Neural cell (in vitro differentiated cells): ENCODE results near the gene BAIAP2L1. TPM values are rescaled to one million over a fixed set of nuclear protein-coding genes. Genes with fewer than 3 reads are reported as not detected.

Experiments
- H2AFZ ChIP-seq: fragments of 200-600, 300-800 bp; sonication (generic), shearing (Covaris generic); 2 replicates; pipeline ENCODE4 v1.6.0; 2014; ENCODE audit warnings: low read depth, mild to moderate bottlenecking, antibody characterized with exemption, low read length, moderate library complexity
- H3F3A ChIP-seq: fragments of 200-600 bp; shearing (Covaris generic); 2 replicates; pipeline ENCODE4 v1.6.1; 2016; ENCODE audit warnings: mild to moderate bottlenecking, moderate library complexity, mixed read lengths, antibody characterized with exemption, low read length; ENCODE audit not compliant: insufficient read depth, poor library complexity, severe bottlenecking
- H3K27ac ChIP-seq: fragments of 200-600, 300-800 bp; sonication (generic), shearing (Covaris generic); 2 replicates; pipeline ENCODE4 v1.5.1; 2014; ENCODE audit warnings: mild to moderate bottlenecking, low read length, moderate library complexity
- H3K27me3 ChIP-seq: fragments of 300-800, 200-600 bp; sonication (generic), shearing (Covaris generic); 2 replicates; pipeline ENCODE4 v1.6.0; 2014; ENCODE audit warnings: mild to moderate bottlenecking, low read depth, low read length, moderate library complexity; ENCODE audit not compliant: insufficient read depth
- H3K36me3 ChIP-seq: fragments of 300-800, 200-600 bp; sonication (generic), shearing (Covaris generic); 2 replicates; pipeline ENCODE4 v1.5.1; 2014; ENCODE audit warnings: mild to moderate bottlenecking, antibody characterized with exemption, low read length, moderate library complexity; ENCODE audit not compliant: insufficient read depth
- H3K4me2 ChIP-seq: fragments of 300-800, 200-600 bp; sonication (generic), shearing (Covaris generic); 2 replicates; pipeline ENCODE4 v1.6.0; 2014; ENCODE audit warnings: mild to moderate bottlenecking, low read length
- H3K4me3 ChIP-seq: fragments of 300-800, 200-600 bp; sonication (generic), shearing (Covaris generic); 2 replicates; pipeline ENCODE4 v1.5.1; 2014; ENCODE audit warnings: mild to moderate bottlenecking, low read length, moderate library complexity
- H3K79me2 ChIP-seq: fragments of 200-600 bp; shearing (Covaris generic); replicated peaks from 2 replicates; pipeline ENCODE4 v1.6.0; 2014; ENCODE audit warnings: mild to moderate bottlenecking, low read length, moderate library complexity; ENCODE audit not compliant: insufficient read depth
- H3K9ac ChIP-seq: fragments of 300-800, 200-600 bp; sonication (generic), shearing (Covaris generic); 2 replicates; pipeline ENCODE4 v1.6.1; 2016; ENCODE audit warnings: mild to moderate bottlenecking, low read length, mixed read lengths
- H3K9me2 ChIP-seq: fragments of 200-600 bp; shearing (Covaris generic); 2 replicates; pipeline ENCODE4 v1.6.1; 2016; ENCODE audit warnings: mild to moderate bottlenecking, low read length, mixed read lengths; ENCODE audit not compliant: insufficient read depth
- H3K9me3 ChIP-seq: fragments of 200-600, 300-800 bp; sonication (generic), shearing (Covaris generic); 2 replicates; pipeline ENCODE4 v1.6.1; 2016; ENCODE audit warnings: mild to moderate bottlenecking, mixed run types, low read length, moderate library complexity, mixed read lengths
- H4K20me1 ChIP-seq: fragments of 200-600 bp; shearing (Covaris generic); 2 replicates; pipeline ENCODE4 v1.6.1; 2016; ENCODE audit warnings: mild to moderate bottlenecking, mixed run types; ENCODE audit not compliant: insufficient read depth
- CTCF ChIP-seq: fragments of 450-650 bp; IDR thresholded peaks from 2 replicates; pipeline ENCODE4 v1.5.1; 2014; ENCODE audit warnings: antibody characterized with exemption, mild to moderate bottlenecking, moderate library complexity; ENCODE audit not compliant: poor library complexity, severe bottlenecking
- EP300 ChIP-seq: fragments of 450-650 bp; conservative IDR thresholded peaks from 2 replicates; pipeline ENCODE4 v1.6.1; 2014; ENCODE audit warnings: antibody characterized with exemption, mild to moderate bottlenecking, moderate library complexity; ENCODE audit not compliant: poor library complexity, severe bottlenecking
- EZH2 ChIP-seq: fragments of 200-600, 300-800 bp; shearing (Covaris generic), sonication (generic); IDR thresholded peaks from 2 replicates; pipeline ENCODE4 v1.6.1; 2014; ENCODE audit warnings: antibody characterized with exemption, low read length, borderline replicate concordance, mild to moderate bottlenecking; ENCODE audit not compliant: insufficient read depth, poor library complexity, severe bottlenecking
- MXI1 ChIP-seq: fragments of 450-650 bp; conservative IDR thresholded peaks from 2 replicates; pipeline ENCODE4 v1.6.1; 2014; ENCODE audit warnings: antibody characterized with exemption, mild to moderate bottlenecking; ENCODE audit not compliant: poor library complexity, severe bottlenecking
- POLR2AphosphoS5 ChIP-seq: IDR thresholded peaks from 2 replicates; pipeline ENCODE4 v1.6.1; 2012
- RAD21 ChIP-seq: fragments of 450-650 bp; conservative IDR thresholded peaks from 2 replicates; pipeline ENCODE4 v1.6.1; 2014; ENCODE audit warnings: antibody characterized with exemption, mild to moderate bottlenecking, moderate library complexity
- SMC3 ChIP-seq: fragments of 450-650 bp; conservative IDR thresholded peaks from 2 replicates; pipeline ENCODE4 v1.6.1; 2014; ENCODE audit warnings: antibody characterized with exemption, mild to moderate bottlenecking, moderate library complexity; ENCODE audit not compliant: poor library complexity
- TAF1 ChIP-seq: IDR thresholded peaks from 2 replicates; pipeline ENCODE4 v1.6.1; 2012; ENCODE audit warnings: low read depth
- polyA plus RNA-seq: library from polyadenylated mRNA; depleted of rRNA; stranded (reverse); fragments of >200 nt; gene quantifications from 2 replicates; pipeline ENCODE4 v1.2.3, GENCODE V29; 2014
- TF ChIP-seq, protein P1 (sequence below): IDR thresholded peaks from 2 replicates; pipeline ENCODE4 v1.6.1; 2012; ENCODE audit warnings: borderline replicate concordance

Gene BAIAP2L1
- polyA plus RNA-seq, 1 donor from 2014 or later: not detected

- no peaks in the 10 kb centered on the region for H3F3A ChIP-seq
- peaks cover 6% of the 10 kb centered on the region for H4K20me1 ChIP-seq
- H3K36me3 ChIP-seq: no peaks in the 10 kb centered on the region
- no peak overlapping the region for H3K27ac ChIP-seq
- no peaks in the 10 kb centered on the region for H3K9me3 ChIP-seq
- H3K9ac ChIP-seq: no peak overlapping the region
- H3K9me2 ChIP-seq: no peaks in the 10 kb centered on the region
- H3K27me3 ChIP-seq: no peaks in the 10 kb centered on the region
- H2AFZ ChIP-seq: no peak overlapping the region
- peak overlapping the region; percentile 88 for H3K4me3 ChIP-seq
- no peak overlapping the region for H3K4me2 ChIP-seq
- no peak for TF ChIP-seq RAD21
- TF ChIP-seq CTCF: no peak
- no peak for TF ChIP-seq TAF1
- no peak for TF ChIP-seq SMC3
- TF ChIP-seq MXI1: no peak
- TF ChIP-seq EP300: no peak
- TF ChIP-seq, protein P1, sequence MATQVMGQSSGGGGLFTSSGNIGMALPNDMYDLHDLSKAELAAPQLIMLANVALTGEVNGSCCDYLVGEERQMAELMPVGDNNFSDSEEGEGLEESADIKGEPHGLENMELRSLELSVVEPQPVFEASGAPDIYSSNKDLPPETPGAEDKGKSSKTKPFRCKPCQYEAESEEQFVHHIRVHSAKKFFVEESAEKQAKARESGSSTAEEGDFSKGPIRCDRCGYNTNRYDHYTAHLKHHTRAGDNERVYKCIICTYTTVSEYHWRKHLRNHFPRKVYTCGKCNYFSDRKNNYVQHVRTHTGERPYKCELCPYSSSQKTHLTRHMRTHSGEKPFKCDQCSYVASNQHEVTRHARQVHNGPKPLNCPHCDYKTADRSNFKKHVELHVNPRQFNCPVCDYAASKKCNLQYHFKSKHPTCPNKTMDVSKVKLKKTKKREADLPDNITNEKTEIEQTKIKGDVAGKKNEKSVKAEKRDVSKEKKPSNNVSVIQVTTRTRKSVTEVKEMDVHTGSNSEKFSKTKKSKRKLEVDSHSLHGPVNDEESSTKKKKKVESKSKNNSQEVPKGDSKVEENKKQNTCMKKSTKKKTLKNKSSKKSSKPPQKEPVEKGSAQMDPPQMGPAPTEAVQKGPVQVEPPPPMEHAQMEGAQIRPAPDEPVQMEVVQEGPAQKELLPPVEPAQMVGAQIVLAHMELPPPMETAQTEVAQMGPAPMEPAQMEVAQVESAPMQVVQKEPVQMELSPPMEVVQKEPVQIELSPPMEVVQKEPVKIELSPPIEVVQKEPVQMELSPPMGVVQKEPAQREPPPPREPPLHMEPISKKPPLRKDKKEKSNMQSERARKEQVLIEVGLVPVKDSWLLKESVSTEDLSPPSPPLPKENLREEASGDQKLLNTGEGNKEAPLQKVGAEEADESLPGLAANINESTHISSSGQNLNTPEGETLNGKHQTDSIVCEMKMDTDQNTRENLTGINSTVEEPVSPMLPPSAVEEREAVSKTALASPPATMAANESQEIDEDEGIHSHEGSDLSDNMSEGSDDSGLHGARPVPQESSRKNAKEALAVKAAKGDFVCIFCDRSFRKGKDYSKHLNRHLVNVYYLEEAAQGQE: no peak
- TF ChIP-seq POLR2AphosphoS5: no peak
- H3K79me2 ChIP-seq: peaks cover 26% of the 10 kb centered on the region
These were observed 117.0 kb downstream of the BAIAP2L1 start for GRCh38 chr7:98283887-98284222.

DNA sequence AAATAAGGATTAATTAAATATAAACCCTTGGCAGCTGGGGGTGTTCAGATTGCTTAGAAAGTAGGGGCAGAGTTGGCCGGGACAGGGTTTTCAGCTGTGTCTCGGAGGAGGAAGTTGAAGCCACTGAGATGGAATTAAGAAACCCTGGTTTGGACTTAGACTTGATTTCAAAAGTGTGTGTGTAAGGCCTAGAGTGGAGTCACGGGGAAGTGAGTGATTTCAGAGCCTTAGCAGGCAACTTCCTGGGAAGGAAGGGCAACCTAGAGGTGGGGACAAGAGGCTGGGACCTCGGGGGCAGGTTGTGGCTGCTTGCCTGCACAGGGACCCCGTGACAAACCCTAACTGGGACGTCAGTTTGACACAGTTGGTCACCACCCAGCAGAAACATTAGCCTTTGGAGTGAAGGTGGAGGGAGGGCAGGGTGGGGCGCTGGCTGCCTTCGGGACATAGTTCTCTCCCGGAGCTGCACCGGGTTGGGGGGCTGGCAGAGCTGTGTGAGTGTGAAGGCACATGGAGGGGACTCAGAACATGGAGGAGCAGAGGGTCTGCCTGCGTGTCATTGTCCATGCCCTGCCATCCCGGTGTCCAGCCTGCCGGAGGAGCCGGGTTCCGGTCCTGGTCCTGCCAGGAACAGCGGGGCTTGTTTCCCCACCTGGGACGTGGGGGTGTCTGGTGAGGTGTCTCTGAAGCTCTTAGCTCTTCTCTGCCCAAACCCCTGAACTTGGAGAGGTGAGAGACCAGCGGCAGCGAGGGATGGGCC lies 117.6 kb downstream of the BAIAP2L1 start:
- Histone ChIP-seq H3K4me3 (peak overlapping the region; percentile 88), H3K27me3 (no peaks in the 10 kb centered on the region), H3K9me3 (no peaks in the 10 kb centered on the region), H3K27ac (no peak overlapping the region), H3K9me2 (no peaks in the 10 kb centered on the region), H2AFZ (no peak overlapping the region), H4K20me1 (peaks cover 6% of the 10 kb centered on the region), H3K36me3 (no peaks in the 10 kb centered on the region), H3K79me2 (peaks cover 26% of the 10 kb centered on the region), H3K9ac (peak overlapping the region; percentile 82), H3F3A (no peaks in the 10 kb centered on the region), H3K4me2 (peak overlapping the region; percentile 94)
- TF ChIP-seq MXI1 (no peak), RAD21 (no peak), POLR2AphosphoS5 (no peak), EP300 (no peak), SMC3 (no peak), TAF1 (no peak), CTCF (no peak), EZH2 (no peak)
- TF ChIP-seq, protein P1: no peak
